Measurements from ENCODE around the gene LRRC3. TPM values are rescaled to one million over a fixed set of nuclear protein-coding genes. Genes with fewer than 3 reads are reported as not detected.

LRRC3 gene
- total and polyA plus RNA-seq, 2 of the 8 experiments (the other 6 are each of a cell fraction or from before 2014, with no cell fraction given): 3.1 to 5.4 TPM

DNA sequence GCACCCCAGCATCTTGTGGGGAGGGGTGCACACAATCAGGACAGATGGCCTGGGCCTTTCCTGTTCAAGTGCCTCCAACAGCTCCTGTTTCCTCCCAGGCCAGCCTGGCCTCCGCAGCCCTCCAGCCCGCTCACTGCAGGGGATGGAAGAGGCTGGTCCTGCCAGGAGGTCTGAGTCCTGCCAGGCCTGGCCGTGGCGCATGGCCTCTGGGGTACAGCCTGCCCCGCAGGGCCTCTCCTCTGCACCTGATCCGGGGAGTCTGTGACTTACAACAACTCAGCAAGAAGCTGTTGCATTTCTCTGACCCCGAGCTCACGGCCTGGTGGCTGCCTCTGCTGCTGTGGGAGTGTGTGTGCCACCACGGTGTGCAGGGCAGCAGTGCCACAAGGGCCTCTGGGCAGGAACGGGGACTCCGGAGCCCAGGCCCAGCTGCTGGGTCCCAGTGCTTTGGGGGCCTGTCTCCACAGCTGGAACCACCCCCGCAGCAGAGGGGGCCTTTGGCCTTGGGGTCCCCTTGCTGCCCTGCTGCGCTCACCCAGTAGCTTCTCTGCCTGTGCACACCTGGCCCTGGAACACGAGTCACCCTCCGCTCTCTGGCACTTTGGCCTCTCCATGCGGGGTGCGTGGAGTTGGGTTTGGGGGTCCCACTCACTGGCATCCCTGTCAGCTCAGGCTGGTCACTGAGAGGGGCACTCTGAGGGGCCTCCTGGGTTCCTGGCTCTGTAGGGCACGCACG lies 17.4 kb upstream of the LRRC3 start (continued):
- TF ChIP-seq TAF1 (IDR thresholded peaks at IDR 0.05; ENCODE audit: low read depth, low read length) (no peak), PHF8 (conservative IDR thresholded peaks at IDR 0.05; ENCODE audit: low read depth, low read length) (no peak), SIN3A (conservative IDR thresholded peaks at IDR 0.05 in 1 of 2, IDR thresholded peaks at IDR 0.05 in 1 of 2; ENCODE audit: low read depth in 1 of 2, low read length in 2 of 2) (no peak), KDM4A (IDR thresholded peaks at IDR 0.05; ENCODE audit: low read depth, low read length, severe bottlenecking) (no peak)
- TF ChIP-seq, protein P1, sequence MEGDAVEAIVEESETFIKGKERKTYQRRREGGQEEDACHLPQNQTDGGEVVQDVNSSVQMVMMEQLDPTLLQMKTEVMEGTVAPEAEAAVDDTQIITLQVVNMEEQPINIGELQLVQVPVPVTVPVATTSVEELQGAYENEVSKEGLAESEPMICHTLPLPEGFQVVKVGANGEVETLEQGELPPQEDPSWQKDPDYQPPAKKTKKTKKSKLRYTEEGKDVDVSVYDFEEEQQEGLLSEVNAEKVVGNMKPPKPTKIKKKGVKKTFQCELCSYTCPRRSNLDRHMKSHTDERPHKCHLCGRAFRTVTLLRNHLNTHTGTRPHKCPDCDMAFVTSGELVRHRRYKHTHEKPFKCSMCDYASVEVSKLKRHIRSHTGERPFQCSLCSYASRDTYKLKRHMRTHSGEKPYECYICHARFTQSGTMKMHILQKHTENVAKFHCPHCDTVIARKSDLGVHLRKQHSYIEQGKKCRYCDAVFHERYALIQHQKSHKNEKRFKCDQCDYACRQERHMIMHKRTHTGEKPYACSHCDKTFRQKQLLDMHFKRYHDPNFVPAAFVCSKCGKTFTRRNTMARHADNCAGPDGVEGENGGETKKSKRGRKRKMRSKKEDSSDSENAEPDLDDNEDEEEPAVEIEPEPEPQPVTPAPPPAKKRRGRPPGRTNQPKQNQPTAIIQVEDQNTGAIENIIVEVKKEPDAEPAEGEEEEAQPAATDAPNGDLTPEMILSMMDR (IDR thresholded peaks at IDR 0.05; ENCODE audit: control extremely low read depth in 1 of 3, insufficient read depth in 1 of 3, low read depth in 1 of 3, low read length in 3 of 3): no peak

All from H1 (cell line).